ENCODE results near the gene SCN3B. TPM values are rescaled to one million over a fixed set of nuclear protein-coding genes. Genes with fewer than 3 reads are reported as not detected.

The SCN3B gene
- total and polyA plus RNA-seq, 9 of the 15 experiments (the other 6 are each of a cell fraction or from before 2014, with no cell fraction given): 0.01 to 0.15 (median 0.04) TPM; not detected in 6

- Histone ChIP-seq H2AFZ (ENCODE audit: low read depth, low read length) (no peak overlapping the region), H4K20me1 (replicated peaks; ENCODE audit: control insufficient read depth, insufficient read depth, low read length) (no peaks in the 10 kb centered on the region), H3K27ac (ENCODE audit: extremely low read depth, low read depth, low read length) (no peak overlapping the region), H3K36me3 (ENCODE audit: control insufficient read depth, insufficient read depth, low read length) (no peaks in the 10 kb centered on the region), H3K4me2 (ENCODE audit: insufficient read depth, low read length) (no peak overlapping the region), H3K4me3 (no peak overlapping the region), H3K79me2 (ENCODE audit: control insufficient read depth, insufficient read depth, low read length) (no peaks in the 10 kb centered on the region), H3K9me1 (ENCODE audit: control insufficient read depth, insufficient read depth, low read length) (no peaks in the 10 kb centered on the region), H3K27me3 (ENCODE audit: control insufficient read depth in 2 of 2, insufficient read depth in 2 of 2, low read length in 2 of 2) (no peaks in the 10 kb centered on the region; a peak in 1 of 5 replicates), H3K4me1 (replicated peaks in 1 of 2; ENCODE audit: control insufficient read depth in 2 of 2, insufficient read depth in 2 of 2, low read length in 2 of 2) (no peaks in the 10 kb centered on the region), H3K9me3 (replicated peaks; ENCODE audit: control insufficient read depth, insufficient read depth, low read depth, low read length) (no peaks in the 10 kb centered on the region), H3K9ac (ENCODE audit: insufficient read depth in 1 of 2, low read depth in 2 of 2, low read length in 2 of 2) (no peak overlapping the region)
- ATAC-seq: no peak
- no TSS peak for BruUV-seq (replicated peaks)
- TF ChIP-seq MTA3 (IDR thresholded peaks at IDR 0.05; ENCODE audit: borderline replicate concordance) (no peak), SMAD4 (CRISPR knock-in tag; conservative IDR thresholded peaks at IDR 0.05) (no peak), ATF1 (CRISPR knock-in tag; IDR thresholded peaks at IDR 0.05) (no peak), ATF1 (tag; IDR thresholded peaks at IDR 0.05) (no peak), ZNF354B (CRISPR knock-in tag; IDR thresholded peaks at IDR 0.05) (no peak), ZFPM2 (CRISPR knock-in tag; IDR thresholded peaks at IDR 0.05) (no peak), U2AF1 (optimal IDR thresholded peaks at IDR 0.05; ENCODE audit: low read depth, low read length) (no peak), SMAD3 (CRISPR knock-in tag; conservative IDR thresholded peaks at IDR 0.05) (no peak), NCOA4 (IDR thresholded peaks at IDR 0.05; ENCODE audit: partially characterized antibody) (no peak), RBM25 (IDR thresholded peaks at IDR 0.05; ENCODE audit: low read depth, low read length, severe bottlenecking) (no peak), ZNF311 (CRISPR knock-in tag; IDR thresholded peaks at IDR 0.05) (no peak), VEZF1 (CRISPR knock-in tag; IDR thresholded peaks at IDR 0.05) (no peak), ARID4B (CRISPR knock-in tag; IDR thresholded peaks at IDR 0.05) (no peak), NELFE (IDR thresholded peaks at IDR 0.05; ENCODE audit: insufficient read depth, insufficient read length) (no peak)
- TF ChIP-seq, protein P1, sequence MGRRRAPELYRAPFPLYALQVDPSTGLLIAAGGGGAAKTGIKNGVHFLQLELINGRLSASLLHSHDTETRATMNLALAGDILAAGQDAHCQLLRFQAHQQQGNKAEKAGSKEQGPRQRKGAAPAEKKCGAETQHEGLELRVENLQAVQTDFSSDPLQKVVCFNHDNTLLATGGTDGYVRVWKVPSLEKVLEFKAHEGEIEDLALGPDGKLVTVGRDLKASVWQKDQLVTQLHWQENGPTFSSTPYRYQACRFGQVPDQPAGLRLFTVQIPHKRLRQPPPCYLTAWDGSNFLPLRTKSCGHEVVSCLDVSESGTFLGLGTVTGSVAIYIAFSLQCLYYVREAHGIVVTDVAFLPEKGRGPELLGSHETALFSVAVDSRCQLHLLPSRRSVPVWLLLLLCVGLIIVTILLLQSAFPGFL (CRISPR knock-in tag; IDR thresholded peaks at IDR 0.05): no peak
- FAIRE-seq: no peak
- no peak for DNase-seq (ENCODE audit: extremely low read depth in 1 of 4, low spot score in 3 of 4)
- ChIA-PET CTCF (ENCODE audit: low intra/inter-chr PET ratio) (no interaction called here), POLR2A (no interaction called here)
- intact Hi-C loops (cut with micrococcal nuclease) (no loop called here), in situ Hi-C loops (cut with MboI) (no loop called here)
Observed at GRCh38 chr11:123692961-123693360, 38.5 kb upstream of the SCN3B start.
